ENCODE measurements around the gene RAC3. TPM values are rescaled to one million over a fixed set of nuclear protein-coding genes. Genes with fewer than 3 reads are reported as not detected.

RAC3 gene
- total and polyA plus RNA-seq, 7 donors: 0.60 to 11.8 (median 2.8) TPM

- H3K27ac ChIP-seq: no peak overlapping the region
- H3K36me3 ChIP-seq: no peaks in the 10 kb centered on the region
- intact Hi-C loops (cut with DNase I): no loop called here
- TF ChIP-seq POLR2AphosphoS5 (IDR thresholded peaks at IDR 0.05) (no peak), POLR2A (IDR thresholded peaks at IDR 0.05) (no peak), CTCF (IDR thresholded peaks at IDR 0.05) (no peak), EP300 (IDR thresholded peaks at IDR 0.05) (no peak)
- no peak for DNase-seq
- no peaks in the 10 kb centered on the region for H3K9me3 ChIP-seq
- H3K4me3 ChIP-seq: no peak overlapping the region
- H3K4me1 ChIP-seq: peaks cover 0 to 9% (median 8%) of the 10 kb centered on the region in 4 donors
- H3K27me3 ChIP-seq: no peaks in the 10 kb centered on the region
Observed at GRCh38 chr17:82070611-82071010, 39.1 kb downstream of the RAC3 start.

- Histone ChIP-seq H3K9me3 (no peaks in the 10 kb centered on the region), H3K27ac (no peak overlapping the region), H3K36me3 (no peaks in the 10 kb centered on the region), H3K4me1 (no peaks in the 10 kb centered on the region), H3K27me3 (no peaks in the 10 kb centered on the region), H3K4me3 (no peak overlapping the region)
- intact Hi-C loops (cut with DNase I): no loop called here
- TF ChIP-seq EP300 (IDR thresholded peaks at IDR 0.05): no peak
- TF ChIP-seq POLR2AphosphoS5 (IDR thresholded peaks at IDR 0.05): no peak
- TF ChIP-seq CTCF (IDR thresholded peaks at IDR 0.05): no peak
- no peak for TF ChIP-seq POLR2A (IDR thresholded peaks at IDR 0.05)
- no peak for DNase-seq
- WGBS, 2 donors: 23 to 64% methylated on average over 6 of the region's 6 CpGs
Observed at GRCh38 chr17:82072827-82073226, 41.3 kb downstream of the RAC3 start.

GRCh38 chr17:82073446-82073845 lies 42.0 kb downstream of the RAC3 start:
- WGBS, 2 donors: 85 to 87% methylated on average over 9 of the region's 9 CpGs
- intact Hi-C loops (cut with DNase I): no loop called here
- H3K27ac ChIP-seq: no peak overlapping the region

GRCh38 chr17:82076018-82076784 lies 44.7 kb downstream of the RAC3 start:
- peaks cover 14 to 30% (median 21%) of the 10 kb centered on the region in 4 donors for H3K36me3 ChIP-seq
- H3K4me3 ChIP-seq: no peak overlapping the region
- WGBS, 2 donors: 83 to 84% methylated on average over 25 of the region's 25 CpGs
- H3K9me3 ChIP-seq: no peaks in the 10 kb centered on the region
- no peaks in the 10 kb centered on the region for H3K4me1 ChIP-seq
- no peak overlapping the region for H3K27ac ChIP-seq
- intact Hi-C loops (cut with DNase I): no loop called here
- no peaks in the 10 kb centered on the region for H3K27me3 ChIP-seq
- TF ChIP-seq POLR2A (IDR thresholded peaks at IDR 0.05) (no peak), EP300 (IDR thresholded peaks at IDR 0.05) (no peak), POLR2AphosphoS5 (IDR thresholded peaks at IDR 0.05) (no peak), CTCF (IDR thresholded peaks at IDR 0.05) (no peak)
- no peak for DNase-seq

More at GRCh38 chr17:82073446-82073845, 42.0 kb downstream of the RAC3 start:
- H3K27me3 ChIP-seq: no peaks in the 10 kb centered on the region
- no peak for DNase-seq
- no peak for TF ChIP-seq POLR2A (IDR thresholded peaks at IDR 0.05)
- TF ChIP-seq POLR2AphosphoS5 (IDR thresholded peaks at IDR 0.05): no peak
- TF ChIP-seq CTCF (IDR thresholded peaks at IDR 0.05): no peak
- TF ChIP-seq EP300 (IDR thresholded peaks at IDR 0.05): no peak
- no peaks in the 10 kb centered on the region for H3K4me1 ChIP-seq
- H3K9me3 ChIP-seq: no peaks in the 10 kb centered on the region
- peaks cover 0 to 2% (median 0%) of the 10 kb centered on the region in 4 donors for H3K36me3 ChIP-seq
- no peak overlapping the region for H3K4me3 ChIP-seq

All from sigmoid colon (tissue), 7 donors.